ENCODE data around the gene INSC. TPM values are rescaled to one million over a fixed set of nuclear protein-coding genes. Genes with fewer than 3 reads are reported as not detected.

Gene INSC
- total and polyA plus RNA-seq, 2 of the 8 experiments (the other 6 are each of a cell fraction or from before 2014, with no cell fraction given), result 0.58 to 0.59 TPM

DNA sequence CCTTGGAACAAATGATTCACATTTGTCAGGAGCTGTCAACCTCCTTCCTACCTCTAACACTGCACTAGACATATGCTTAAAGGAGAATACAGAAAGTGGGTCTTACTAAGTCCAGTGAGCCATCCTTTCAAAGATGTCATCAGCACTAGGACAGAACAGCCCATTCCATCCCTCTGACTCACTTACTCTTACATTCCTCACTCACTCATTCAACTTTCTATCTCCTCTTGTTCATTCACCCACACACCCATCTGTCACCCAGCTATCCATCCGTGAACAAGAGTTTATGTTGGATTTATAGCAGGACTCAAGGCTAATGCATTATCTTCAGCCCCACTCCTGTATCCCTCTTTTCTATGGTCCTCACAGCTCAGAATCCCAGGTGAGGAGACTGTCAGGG is 9.1 kb downstream of the INSC start:
- no peak overlapping the region for H3K18ac ChIP-seq (ENCODE audit: extremely low read depth, low read length)
- H3K56ac ChIP-seq (replicated peaks; ENCODE audit: insufficient read length, low read depth, low read length), result no peak overlapping the region
- no peak overlapping the region for H3K27ac ChIP-seq (ENCODE audit: low read depth, low read length)
- H3K79me2 ChIP-seq (ENCODE audit: control insufficient read depth in 1 of 2, insufficient read depth in 2 of 2, low read length in 2 of 2), result no peaks in the 10 kb centered on the region
- H3K9ac ChIP-seq (replicated peaks in 1 of 4; ENCODE audit: extremely low read depth in 1 of 4, low read depth in 3 of 4, low read length in 3 of 4), result no peak overlapping the region
- H3K4me3 ChIP-seq (ENCODE audit: extremely low read depth in 1 of 4, insufficient read depth in 2 of 4, low read depth in 3 of 4, low read length in 4 of 4), result no peak overlapping the region
- H2AK5ac ChIP-seq (ENCODE audit: low read depth, low read length), result no peak overlapping the region
- WGBS, 2 experiments (ENCODE audit: extremely low coverage in 1 of 2, insufficient coverage in 1 of 2, insufficient read length in 1 of 2, insufficient replicate concordance in 2 of 2, low coverage in 1 of 2, low lambda C conversion rate in 2 of 2, missing lambda C conversion rate in 1 of 2), result 92% methylated on average over 1 of the region's 1 CpG; no CpG with 5 or more reads in 1 of the 2 experiments
- no peak overlapping the region for H2BK20ac ChIP-seq (ENCODE audit: low read length)
- ChIA-PET CTCF (ENCODE audit: partially characterized antibody) (interaction anchor here (1.2 to 3.8 kb wide), 6 partner anchors 9 to 50 kb away, joined by 3 to 17 read pairs (median 7); partner anchors contain the start of genes CALCB and INSC), POLR2A (ENCODE audit: partially characterized antibody) (no interaction called here)
- no peak overlapping the region for H3K23ac ChIP-seq (ENCODE audit: insufficient read length)
- no peak overlapping the region for H2BK120ac ChIP-seq (replicated peaks; ENCODE audit: low read depth, low read length)
- no peaks in the 10 kb centered on the region for H3K4me1 ChIP-seq (replicated peaks in 1 of 4; ENCODE audit: control insufficient read depth in 3 of 4, insufficient read depth in 4 of 4, low read length in 3 of 4)
- no peak overlapping the region for H3K14ac ChIP-seq (ENCODE audit: insufficient read length)
- no peak overlapping the region for H4K5ac ChIP-seq (ENCODE audit: insufficient read length, low read depth, low read length)
- no peaks in the 10 kb centered on the region for H3K79me1 ChIP-seq (ENCODE audit: low read depth, low read length)
- no peak overlapping the region for H2BK15ac ChIP-seq (ENCODE audit: low read length)
- H4K20me1 ChIP-seq (replicated peaks in 1 of 2; ENCODE audit: control insufficient read depth in 1 of 2, insufficient read depth in 2 of 2, low read length in 2 of 2), result no peaks in the 10 kb centered on the region
- no peak overlapping the region for H4K8ac ChIP-seq (ENCODE audit: extremely low read depth, insufficient read depth, low read length)
- H3K27me3 ChIP-seq (replicated peaks in 1 of 4; ENCODE audit: control insufficient read depth in 3 of 4, extremely low read depth in 1 of 4, insufficient read depth in 3 of 4, low read length in 3 of 4), result no peaks in the 10 kb centered on the region
- FAIRE-seq (no peak), DNase-seq (ENCODE audit: low read depth in 1 of 2, low spot score in 2 of 2) (no peak)
- no peak overlapping the region for H2BK12ac ChIP-seq (ENCODE audit: low read depth, low read length)
- H3K9me3 ChIP-seq (ENCODE audit: insufficient read depth in 2 of 2, low read depth in 1 of 2, low read length in 1 of 2), result no peaks in the 10 kb centered on the region
- no peak overlapping the region for H2BK5ac ChIP-seq (ENCODE audit: low read depth, low read length)
- no peak overlapping the region for H4K91ac ChIP-seq (replicated peaks; ENCODE audit: insufficient read length, low read length)
- no peak overlapping the region for H2AFZ ChIP-seq (ENCODE audit: low read length)
- H3K23me2 ChIP-seq (ENCODE audit: low read depth, low read length), result no peaks in the 10 kb centered on the region
- no peak overlapping the region for H3K4ac ChIP-seq (replicated peaks; ENCODE audit: insufficient read length, low read depth, low read length)
- no peak overlapping the region for H3K4me2 ChIP-seq (ENCODE audit: insufficient read depth in 1 of 2, low read depth in 2 of 2, low read length in 2 of 2)
- no peaks in the 10 kb centered on the region for H3K36me3 ChIP-seq (ENCODE audit: control insufficient read depth in 2 of 4, insufficient read depth in 4 of 4, low read length in 3 of 4)
- TF ChIP-seq BACH1 (IDR thresholded peaks at IDR 0.05; ENCODE audit: low read length), result no peak
- TF ChIP-seq SAP30 (IDR thresholded peaks at IDR 0.05; ENCODE audit: insufficient read depth, insufficient replicate concordance, low read length), result no peak
- TF ChIP-seq, protein P1, sequence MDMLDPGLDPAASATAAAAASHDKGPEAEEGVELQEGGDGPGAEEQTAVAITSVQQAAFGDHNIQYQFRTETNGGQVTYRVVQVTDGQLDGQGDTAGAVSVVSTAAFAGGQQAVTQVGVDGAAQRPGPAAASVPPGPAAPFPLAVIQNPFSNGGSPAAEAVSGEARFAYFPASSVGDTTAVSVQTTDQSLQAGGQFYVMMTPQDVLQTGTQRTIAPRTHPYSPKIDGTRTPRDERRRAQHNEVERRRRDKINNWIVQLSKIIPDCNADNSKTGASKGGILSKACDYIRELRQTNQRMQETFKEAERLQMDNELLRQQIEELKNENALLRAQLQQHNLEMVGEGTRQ (IDR thresholded peaks at IDR 0.05; ENCODE audit: low read length), result no peak
- no peak for TF ChIP-seq MAFK (IDR thresholded peaks at IDR 0.05; ENCODE audit: low read depth, low read length)
- no peak for TF ChIP-seq GTF2F1 (IDR thresholded peaks at IDR 0.05; ENCODE audit: borderline replicate concordance, low read depth, low read length)
- TF ChIP-seq TAF1 (IDR thresholded peaks at IDR 0.05; ENCODE audit: low read depth, low read length), result no peak
- no peak for TF ChIP-seq FOSL1 (IDR thresholded peaks at IDR 0.05; ENCODE audit: insufficient read depth, low read depth, low read length)
- TF ChIP-seq BRCA1 (IDR thresholded peaks at IDR 0.05; ENCODE audit: low read depth, low read length), result no peak
- no peak for TF ChIP-seq HDAC2 (IDR thresholded peaks at IDR 0.05; ENCODE audit: borderline replicate concordance in 1 of 2, low read depth in 2 of 2, low read length in 2 of 2)
- TF ChIP-seq TCF12 (IDR thresholded peaks at IDR 0.05; ENCODE audit: low read depth, low read length), result no peak
- TF ChIP-seq RFX5 (IDR thresholded peaks at IDR 0.05; ENCODE audit: borderline replicate concordance, low read depth, low read length), result no peak
- no peak for TF ChIP-seq YY1 (IDR thresholded peaks at IDR 0.05; ENCODE audit: low read depth, low read length)
- TF ChIP-seq KDM1A (IDR thresholded peaks at IDR 0.05; ENCODE audit: borderline replicate concordance, low read length), result no peak
